ENCODE data around the gene KCNA10. TPM values are rescaled to one million over a fixed set of nuclear protein-coding genes. Genes with fewer than 3 reads are reported as not detected.

KCNA10 gene
- total RNA-seq, 2 donors from 2014 or later: not detected

DNA sequence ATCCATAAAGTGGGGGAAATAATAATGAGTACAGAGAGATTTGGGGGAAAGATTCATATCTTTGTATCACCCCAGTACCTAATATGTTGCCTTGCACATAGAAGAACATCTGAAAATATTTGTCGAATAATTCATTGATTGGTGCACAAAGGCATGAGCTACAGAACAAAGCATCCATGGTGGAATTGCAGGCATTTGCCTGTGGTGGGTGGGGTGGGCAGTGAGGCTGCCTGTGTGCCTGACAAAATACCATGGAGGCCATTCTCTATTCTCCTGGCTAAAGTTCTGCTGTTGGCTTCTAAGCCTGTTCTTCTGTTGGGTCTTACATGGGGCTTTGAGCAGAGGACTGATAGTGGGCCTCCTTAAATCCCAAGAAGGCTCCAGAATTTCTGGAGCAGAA, 10.0 kb upstream of the KCNA10 start:
- WGBS: 97% methylated on average over 1 of the region's 1 CpG
- H3K4me3 ChIP-seq: no peak overlapping the region
- no peaks in the 10 kb centered on the region for H3K9me3 ChIP-seq
- intact Hi-C loops (cut with DNase I): no loop called here
- no peak for DNase-seq (ENCODE audit: low spot score)
- TF ChIP-seq POLR2A (IDR thresholded peaks at IDR 0.05): no peak
- H3K4me1 ChIP-seq (replicated peaks): no peaks in the 10 kb centered on the region
- no peak overlapping the region for H3K27ac ChIP-seq
- peaks cover 2% of the 10 kb centered on the region for H3K27me3 ChIP-seq (replicated peaks; ENCODE audit: insufficient read depth)
- no peaks in the 10 kb centered on the region for H3K36me3 ChIP-seq

DNA sequence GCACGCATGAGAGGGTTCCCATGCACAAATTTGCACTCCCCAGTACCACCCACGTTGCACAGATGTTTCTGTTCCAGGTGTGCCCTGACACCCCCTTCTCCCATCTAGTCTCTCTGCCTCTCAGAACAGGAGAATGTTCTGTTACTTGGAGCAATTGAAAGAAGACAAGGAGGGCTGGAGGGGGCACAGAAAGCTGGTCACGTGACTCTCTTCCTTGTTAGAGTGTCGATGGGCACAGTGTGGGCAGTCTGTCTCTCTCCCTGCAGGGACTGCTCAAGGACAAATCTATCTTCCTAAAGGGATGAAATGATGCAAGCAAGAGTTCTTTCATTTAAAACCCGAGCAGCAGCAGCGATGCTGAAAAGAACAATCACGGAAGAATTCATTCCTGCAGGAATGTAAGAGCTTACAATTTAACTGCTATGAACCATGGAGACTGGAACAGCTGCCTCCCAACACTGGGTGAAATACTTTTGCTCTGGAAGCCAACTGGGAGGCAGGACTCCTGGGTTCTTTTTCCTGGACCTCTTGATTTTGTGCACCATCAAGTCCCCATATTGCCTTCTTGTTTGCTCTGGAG, 7.3 kb upstream of the KCNA10 start:
- 54% methylated on average over 7 of the region's 7 CpGs for WGBS
- H3K4me3 ChIP-seq: no peak overlapping the region
- H3K27ac ChIP-seq: no peak overlapping the region
- peaks cover 5% of the 10 kb centered on the region for H3K27me3 ChIP-seq (replicated peaks; ENCODE audit: insufficient read depth)
- no peaks in the 10 kb centered on the region for H3K36me3 ChIP-seq
- intact Hi-C loops (cut with DNase I): no loop called here
- no peaks in the 10 kb centered on the region for H3K4me1 ChIP-seq (replicated peaks)
- no peaks in the 10 kb centered on the region for H3K9me3 ChIP-seq
- TF ChIP-seq POLR2AphosphoS5 (IDR thresholded peaks at IDR 0.05) (no peak), POLR2A (IDR thresholded peaks at IDR 0.05) (no peak)
- TF ChIP-seq, protein P1, sequence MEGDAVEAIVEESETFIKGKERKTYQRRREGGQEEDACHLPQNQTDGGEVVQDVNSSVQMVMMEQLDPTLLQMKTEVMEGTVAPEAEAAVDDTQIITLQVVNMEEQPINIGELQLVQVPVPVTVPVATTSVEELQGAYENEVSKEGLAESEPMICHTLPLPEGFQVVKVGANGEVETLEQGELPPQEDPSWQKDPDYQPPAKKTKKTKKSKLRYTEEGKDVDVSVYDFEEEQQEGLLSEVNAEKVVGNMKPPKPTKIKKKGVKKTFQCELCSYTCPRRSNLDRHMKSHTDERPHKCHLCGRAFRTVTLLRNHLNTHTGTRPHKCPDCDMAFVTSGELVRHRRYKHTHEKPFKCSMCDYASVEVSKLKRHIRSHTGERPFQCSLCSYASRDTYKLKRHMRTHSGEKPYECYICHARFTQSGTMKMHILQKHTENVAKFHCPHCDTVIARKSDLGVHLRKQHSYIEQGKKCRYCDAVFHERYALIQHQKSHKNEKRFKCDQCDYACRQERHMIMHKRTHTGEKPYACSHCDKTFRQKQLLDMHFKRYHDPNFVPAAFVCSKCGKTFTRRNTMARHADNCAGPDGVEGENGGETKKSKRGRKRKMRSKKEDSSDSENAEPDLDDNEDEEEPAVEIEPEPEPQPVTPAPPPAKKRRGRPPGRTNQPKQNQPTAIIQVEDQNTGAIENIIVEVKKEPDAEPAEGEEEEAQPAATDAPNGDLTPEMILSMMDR (IDR thresholded peaks at IDR 0.05): no peak
- no peak for DNase-seq (ENCODE audit: low spot score)

DNA sequence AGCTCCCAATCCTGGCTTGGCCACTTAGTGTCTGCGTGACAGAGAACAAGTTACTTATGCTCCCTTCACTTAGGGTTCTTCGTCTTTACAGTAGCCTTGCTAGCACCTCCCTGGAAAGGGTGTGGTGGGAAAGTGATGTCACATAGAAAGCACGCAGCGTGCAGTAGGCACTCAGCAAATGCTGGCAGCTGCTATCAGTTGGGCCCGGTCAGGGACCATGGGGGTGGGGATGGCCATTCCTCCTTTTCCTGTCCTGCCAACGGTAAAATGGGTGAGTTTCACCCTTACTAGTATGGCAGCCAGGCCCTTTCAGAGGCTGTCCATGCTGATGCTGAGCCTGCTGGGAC, 6.2 kb upstream of the KCNA10 start:
- TF ChIP-seq POLR2A (IDR thresholded peaks at IDR 0.05) (no peak), POLR2AphosphoS5 (IDR thresholded peaks at IDR 0.05) (no peak)
- TF ChIP-seq, protein P1 (IDR thresholded peaks at IDR 0.05): no peak
- H3K27ac ChIP-seq: no peak overlapping the region
- 87% methylated on average over 6 of the region's 6 CpGs for WGBS
- intact Hi-C loops (cut with DNase I): no loop called here
- no peaks in the 10 kb centered on the region for H3K9me3 ChIP-seq
- no peaks in the 10 kb centered on the region for H3K4me1 ChIP-seq (replicated peaks)
- DNase-seq (ENCODE audit: low spot score): no peak
- no peaks in the 10 kb centered on the region for H3K36me3 ChIP-seq
- no peak overlapping the region for H3K4me3 ChIP-seq
- peaks cover 5% of the 10 kb centered on the region for H3K27me3 ChIP-seq (replicated peaks; ENCODE audit: insufficient read depth)

DNA sequence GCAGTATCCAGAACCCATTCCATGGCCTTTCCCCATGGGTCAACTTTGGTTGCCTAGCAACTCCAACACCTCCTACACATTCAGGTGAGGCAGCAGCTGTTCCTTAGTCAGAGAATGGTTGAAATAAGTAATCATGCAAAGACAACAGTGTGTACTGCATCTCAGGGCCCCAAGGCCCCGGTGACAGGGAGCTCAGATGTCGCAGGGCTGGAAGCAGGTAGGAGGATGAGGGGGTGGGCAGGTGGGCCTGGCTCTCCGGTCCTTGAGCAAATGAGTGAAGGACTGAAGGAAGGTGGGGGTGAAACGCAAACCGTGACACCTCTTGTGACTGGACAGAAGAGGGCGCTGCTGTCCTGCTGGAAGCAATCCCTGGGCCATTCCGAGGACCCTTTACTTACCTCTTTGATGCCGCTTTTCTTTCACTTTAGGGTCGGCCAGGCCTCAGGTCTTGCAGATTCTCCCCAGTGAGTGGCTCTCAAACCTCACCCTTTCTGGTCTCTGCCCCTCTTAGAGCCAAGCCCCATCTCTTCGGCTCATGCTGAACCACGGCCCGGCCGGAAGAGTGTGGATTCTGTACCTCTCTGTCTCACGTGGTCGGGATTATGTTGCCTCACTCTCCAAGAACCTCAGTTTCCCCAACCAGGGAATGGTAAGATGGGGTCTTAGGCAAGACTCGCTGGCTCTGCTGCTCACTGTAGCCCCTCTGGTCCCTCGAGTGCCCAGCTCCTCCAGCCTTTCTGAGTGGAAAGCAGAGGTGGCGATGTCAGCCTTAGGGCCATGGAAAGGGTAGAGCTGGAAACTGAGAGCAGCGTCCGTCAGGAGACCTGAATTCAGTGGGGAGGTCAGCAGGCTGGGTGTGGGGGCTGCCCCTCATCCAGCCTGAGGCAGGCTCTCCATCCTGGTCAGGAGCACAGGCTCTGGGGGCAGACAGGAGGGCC, 5.6 kb upstream of the KCNA10 start:
- intact Hi-C loops (cut with DNase I): no loop called here
- 36% methylated on average over 20 of the region's 20 CpGs for WGBS

DNA sequence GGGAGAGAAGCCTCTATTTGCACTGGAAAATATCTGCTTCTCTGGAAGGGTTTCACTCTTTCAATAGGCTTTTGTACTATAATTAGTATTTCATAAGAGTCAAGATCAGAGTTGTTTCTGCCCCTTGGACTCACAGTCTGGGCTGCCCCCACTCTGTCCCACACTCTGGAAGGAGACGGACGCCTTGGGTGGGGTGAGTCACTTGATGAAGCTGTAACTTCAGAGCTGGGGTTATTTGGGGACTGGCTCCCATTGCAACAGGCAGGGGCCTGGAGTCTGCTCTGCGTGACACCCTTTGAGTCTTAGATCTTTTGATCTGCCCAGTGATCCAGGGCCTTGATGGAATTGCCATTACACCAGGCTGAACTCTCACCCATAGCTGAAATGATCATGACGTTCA, 4.0 kb upstream of the KCNA10 start:
- intact Hi-C loops (cut with DNase I): no loop called here
- Histone ChIP-seq H3K4me1 (replicated peaks) (no peaks in the 10 kb centered on the region), H3K4me3 (no peak overlapping the region), H3K36me3 (no peaks in the 10 kb centered on the region), H3K27ac (no peak overlapping the region), H3K27me3 (replicated peaks; ENCODE audit: insufficient read depth) (peaks cover 3% of the 10 kb centered on the region), H3K9me3 (no peaks in the 10 kb centered on the region)
- TF ChIP-seq POLR2A (IDR thresholded peaks at IDR 0.05) (no peak), POLR2AphosphoS5 (IDR thresholded peaks at IDR 0.05) (no peak)
- TF ChIP-seq, protein P1 (IDR thresholded peaks at IDR 0.05): no peak
- 49% methylated on average over 4 of the region's 4 CpGs for WGBS
- no peak for DNase-seq (ENCODE audit: low spot score)

More for the DNA sequence above, 5.6 kb upstream of the KCNA10 start:
- H3K27me3 ChIP-seq (replicated peaks; ENCODE audit: insufficient read depth): peaks cover 5% of the 10 kb centered on the region
- TF ChIP-seq, protein P1 (IDR thresholded peaks at IDR 0.05): peak in 3 of 4 experiments; percentile 13 to 43 (median 41)
- no peak for TF ChIP-seq POLR2AphosphoS5 (IDR thresholded peaks at IDR 0.05)
- no peak overlapping the region for H3K27ac ChIP-seq
- DNase-seq (ENCODE audit: low spot score): no peak
- H3K36me3 ChIP-seq: no peaks in the 10 kb centered on the region
- no peaks in the 10 kb centered on the region for H3K9me3 ChIP-seq
- no peaks in the 10 kb centered on the region for H3K4me1 ChIP-seq (replicated peaks)
- H3K4me3 ChIP-seq: no peak overlapping the region

Data from prostate gland (tissue), 2 donors.